ENCODE data around the gene HOXB5.
A peak's percentile ranks its signal among the peaks of the same experiment; 100 is the strongest.

Gene HOXB5

GRCh38 chr17:48567209-48567608 lies 26.4 kb downstream of the HOXB5 start:
- H3K4me3 ChIP-seq (ENCODE audit: control insufficient read depth, low read depth, low read length), result no peak overlapping the region
- no peak for TF ChIP-seq CTCF (conservative IDR thresholded peaks at IDR 0.05; ENCODE audit: control insufficient read depth, insufficient read depth, low read depth, low read length)
- no peak for DNase-seq (ENCODE audit: low read depth)

GRCh38 chr17:48566717-48567116 lies 26.9 kb downstream of the HOXB5 start:
- H3K4me3 ChIP-seq (ENCODE audit: control insufficient read depth, low read depth, low read length), result no peak overlapping the region
- DNase-seq (ENCODE audit: low read depth), result no peak
- TF ChIP-seq CTCF (conservative IDR thresholded peaks at IDR 0.05; ENCODE audit: control insufficient read depth, insufficient read depth, low read depth, low read length), result no peak

GRCh38 chr17:48565925-48566710 lies 27.5 kb downstream of the HOXB5 start:
- DNase-seq (ENCODE audit: low read depth), result no peak
- TF ChIP-seq CTCF (conservative IDR thresholded peaks at IDR 0.05; ENCODE audit: control insufficient read depth, insufficient read depth, low read depth, low read length), result no peak
- H3K4me3 ChIP-seq (ENCODE audit: control insufficient read depth, low read depth, low read length), result no peak overlapping the region

- no peak for TF ChIP-seq CTCF (conservative IDR thresholded peaks at IDR 0.05; ENCODE audit: control insufficient read depth, insufficient read depth, low read depth, low read length)
- peak overlapping the region; percentile 55 for H3K4me3 ChIP-seq (ENCODE audit: control insufficient read depth, low read depth, low read length)
- DNase-seq (ENCODE audit: low read depth), result no peak
These were observed 28.5 kb downstream of the HOXB5 start for GRCh38 chr17:48565022-48565554.

- DNase-seq (ENCODE audit: low read depth), result no peak
- peak overlapping the region; percentile 55 for H3K4me3 ChIP-seq (ENCODE audit: control insufficient read depth, low read depth, low read length)
- TF ChIP-seq CTCF (conservative IDR thresholded peaks at IDR 0.05; ENCODE audit: control insufficient read depth, insufficient read depth, low read depth, low read length), result no peak
These were observed 29.2 kb downstream of the HOXB5 start for GRCh38 chr17:48564188-48565021.

- DNase-seq (ENCODE audit: low read depth), result no peak
- TF ChIP-seq CTCF (conservative IDR thresholded peaks at IDR 0.05; ENCODE audit: control insufficient read depth, insufficient read depth, low read depth, low read length), result no peak
- peak overlapping the region; percentile 35 for H3K4me3 ChIP-seq (ENCODE audit: control insufficient read depth, low read depth, low read length)
These were observed 29.8 kb downstream of the HOXB5 start for GRCh38 chr17:48563867-48564187.
